GM10248 (cell line): ENCODE measurements around the gene CCNY.

Source experiments
- CTCF ChIA-PET: fragments of 300-600 bp; sonication (Branson Sonifier 250); formaldehyde crosslinking; extraction: SDS; loops from one replicate; lab custom pipeline; 2021; ENCODE audit warnings: antibody characterized with exemption; lab: Yijun Ruan, JAX
- POLR2A ChIA-PET: fragments of 350-650 bp; sonication (Branson Sonifier 250); formaldehyde crosslinking; extraction: SDS; loops from one replicate; lab custom pipeline; 2020; ENCODE audit warnings: antibody characterized with exemption; lab: Yijun Ruan, JAX
- DNase-seq: peaks from one replicate; pipeline ENCODE4 v3.0.0; 2012; ENCODE audit errors: extremely low spot score
- TF ChIP-seq, protein P1 (sequence below): IDR thresholded peaks from 2 replicates; pipeline ENCODE4 v1.5.1; 2012; ENCODE audit warnings: mild to moderate bottlenecking, low read depth; ENCODE audit errors: extremely low read depth, missing control alignments, control extremely low read depth

The CCNY gene

DNA sequence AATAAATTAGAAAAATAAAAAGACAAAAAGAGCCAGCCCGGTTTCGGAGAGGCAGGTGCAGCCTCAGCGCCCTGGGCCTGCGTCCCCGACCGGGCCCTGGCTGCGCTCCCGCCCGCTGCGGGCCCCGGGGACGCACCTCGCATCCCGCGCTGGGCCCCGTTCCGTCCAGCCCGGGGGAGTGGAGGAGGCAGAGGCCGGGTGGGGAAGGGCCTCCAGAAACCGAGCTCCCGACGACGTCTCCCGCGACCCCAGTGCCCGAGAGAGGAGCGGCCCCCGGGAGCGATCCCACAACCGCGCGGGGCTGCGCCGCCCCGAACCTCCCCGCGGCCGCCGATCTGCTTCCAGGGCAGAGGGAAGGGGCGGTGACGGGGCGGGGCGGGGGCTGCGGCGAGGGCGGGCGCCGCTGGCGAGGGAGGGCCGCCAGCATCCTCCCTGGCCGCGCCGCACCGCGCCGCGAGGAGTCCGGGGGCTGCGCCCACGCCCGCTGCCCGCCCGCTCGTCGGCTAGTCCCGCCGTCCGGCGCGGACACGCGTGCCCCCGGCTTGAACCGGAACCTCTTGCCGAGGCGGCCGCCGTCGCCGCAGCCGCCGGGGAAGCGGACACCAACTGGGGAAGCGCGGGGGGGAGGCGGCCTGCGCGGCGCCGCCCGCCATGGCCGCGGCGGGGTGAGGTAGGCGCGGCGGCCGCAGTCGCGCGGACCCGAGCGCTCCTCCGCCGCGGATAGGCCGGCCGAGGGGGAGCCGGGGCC is at the start of gene CCNY:
CCNY (plus strand) TSS at position 426 of the 748 bp plus-strand sequence. CDS start 545 bp downstream, outside the sequence.
- ChIA-PET CTCF (interaction anchor here (1.4 kb wide), 1 partner anchor 9 kb away, joined by 3 read pairs; no protein-coding TSS in a partner anchor), POLR2A (no interaction called here)
- TF ChIP-seq, protein P1, sequence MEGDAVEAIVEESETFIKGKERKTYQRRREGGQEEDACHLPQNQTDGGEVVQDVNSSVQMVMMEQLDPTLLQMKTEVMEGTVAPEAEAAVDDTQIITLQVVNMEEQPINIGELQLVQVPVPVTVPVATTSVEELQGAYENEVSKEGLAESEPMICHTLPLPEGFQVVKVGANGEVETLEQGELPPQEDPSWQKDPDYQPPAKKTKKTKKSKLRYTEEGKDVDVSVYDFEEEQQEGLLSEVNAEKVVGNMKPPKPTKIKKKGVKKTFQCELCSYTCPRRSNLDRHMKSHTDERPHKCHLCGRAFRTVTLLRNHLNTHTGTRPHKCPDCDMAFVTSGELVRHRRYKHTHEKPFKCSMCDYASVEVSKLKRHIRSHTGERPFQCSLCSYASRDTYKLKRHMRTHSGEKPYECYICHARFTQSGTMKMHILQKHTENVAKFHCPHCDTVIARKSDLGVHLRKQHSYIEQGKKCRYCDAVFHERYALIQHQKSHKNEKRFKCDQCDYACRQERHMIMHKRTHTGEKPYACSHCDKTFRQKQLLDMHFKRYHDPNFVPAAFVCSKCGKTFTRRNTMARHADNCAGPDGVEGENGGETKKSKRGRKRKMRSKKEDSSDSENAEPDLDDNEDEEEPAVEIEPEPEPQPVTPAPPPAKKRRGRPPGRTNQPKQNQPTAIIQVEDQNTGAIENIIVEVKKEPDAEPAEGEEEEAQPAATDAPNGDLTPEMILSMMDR = no peak
- peak; percentile 87 for DNase-seq

- POLR2A ChIA-PET = no interaction called here
- CTCF ChIA-PET = no interaction called here
- TF ChIP-seq, protein P1 = no peak
- no peak for DNase-seq
Observed at GRCh38 chr10:35289198-35289597, 47.1 kb upstream of the CCNY start.

DNA sequence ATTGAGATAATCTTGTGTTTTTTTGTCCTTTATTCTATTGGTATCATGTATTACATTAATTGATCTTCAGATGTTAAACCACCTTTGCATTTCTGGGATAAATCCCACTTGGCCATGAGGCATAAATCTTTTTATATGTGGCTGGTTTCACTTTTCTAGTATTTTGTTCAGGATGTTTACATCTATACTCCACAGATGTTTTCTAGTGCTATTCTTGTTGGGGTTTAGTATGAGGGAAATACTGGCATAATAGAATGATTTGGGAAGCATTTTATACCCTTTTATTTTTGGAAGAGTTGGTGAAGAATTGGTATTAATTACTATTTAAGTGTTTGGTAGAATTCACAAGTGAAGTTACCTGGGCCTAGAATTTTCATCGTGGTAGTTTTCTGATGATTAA is 41.8 kb upstream of the CCNY start:
- TF ChIP-seq, protein P1 = no peak
- no peak for DNase-seq
- CTCF ChIA-PET = no interaction called here
- POLR2A ChIA-PET = no interaction called here

GRCh38 chr10:35299016-35299415 is 37.3 kb upstream of the CCNY start:
- CTCF ChIA-PET = no interaction called here
- DNase-seq = no peak
- POLR2A ChIA-PET = no interaction called here
- TF ChIP-seq, protein P1 = no peak

DNA sequence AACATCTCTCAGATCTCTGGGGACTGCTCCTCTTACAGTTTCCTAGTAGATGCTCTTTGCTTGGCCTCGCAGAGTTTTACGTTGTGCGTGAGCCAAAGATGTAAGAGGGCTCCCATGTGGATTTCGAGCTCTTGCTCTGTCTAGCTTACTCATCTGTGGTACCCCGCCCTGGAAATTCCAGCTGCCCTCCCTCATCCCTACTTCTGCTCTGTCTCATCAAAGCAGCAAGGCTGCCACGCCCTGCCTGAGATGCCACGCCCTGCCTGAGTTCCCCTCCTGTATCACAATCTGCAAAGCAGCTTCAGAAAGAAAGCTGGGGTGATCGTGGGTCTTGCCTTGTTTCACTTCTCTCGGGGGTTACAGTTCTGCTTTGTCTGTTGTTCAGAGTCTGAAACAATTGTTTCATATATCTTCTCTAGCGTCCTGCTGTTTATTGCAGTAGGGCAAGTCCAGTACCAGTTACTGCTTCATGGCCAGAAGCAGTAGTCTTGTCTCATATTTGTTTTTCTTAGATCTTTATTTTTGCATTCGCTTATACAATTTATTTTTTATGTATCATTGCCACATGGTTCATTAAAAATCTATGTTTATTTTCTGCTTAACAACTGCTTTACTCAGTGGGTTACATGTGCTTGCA is 36.1 kb upstream of the CCNY start:
- peak; percentile 71 for DNase-seq
- TF ChIP-seq, protein P1 = no peak
- POLR2A ChIA-PET = no interaction called here
- CTCF ChIA-PET = no interaction called here

DNA sequence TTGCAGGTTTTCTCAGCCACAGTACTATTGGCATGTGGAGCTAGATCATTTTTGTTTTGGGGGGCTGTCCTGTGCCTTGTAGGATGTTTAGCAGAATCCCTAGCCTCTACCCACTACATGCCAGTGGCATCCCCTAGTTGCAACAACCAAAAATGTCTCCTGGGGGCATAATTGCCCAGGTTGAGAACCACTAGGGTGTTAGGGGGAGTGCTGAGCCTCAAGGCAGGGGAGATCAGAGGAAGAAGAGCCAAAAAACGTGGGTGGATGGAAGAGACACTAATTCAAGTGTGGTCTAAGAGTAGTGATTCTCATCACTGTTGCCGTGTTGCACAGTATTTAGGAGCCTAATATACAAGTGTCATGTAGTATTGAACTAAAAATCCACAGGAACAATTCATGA is 31.7 kb upstream of the CCNY start:
- POLR2A ChIA-PET = interaction anchor here (0.5 kb wide), 1 partner anchor 53 kb away, joined by 4 read pairs; no protein-coding TSS in a partner anchor
- CTCF ChIA-PET = interaction anchor here (0.8 kb wide), 1 partner anchor 14 kb away, joined by 3 read pairs; no protein-coding TSS in a partner anchor
- DNase-seq = no peak
- TF ChIP-seq, protein P1 = no peak
